HG03457 (cell line): ENCODE measurements around the gene LCE6A.

Source experiments
- ATAC-seq: cut with Tn5 transposase; IDR thresholded peaks from one replicate; pipeline ENCODE4 v1.9.1; 2021; ENCODE audit warnings: moderate number of reproducible peaks; ENCODE audit not compliant: unreplicated experiment

LCE6A gene

DNA sequence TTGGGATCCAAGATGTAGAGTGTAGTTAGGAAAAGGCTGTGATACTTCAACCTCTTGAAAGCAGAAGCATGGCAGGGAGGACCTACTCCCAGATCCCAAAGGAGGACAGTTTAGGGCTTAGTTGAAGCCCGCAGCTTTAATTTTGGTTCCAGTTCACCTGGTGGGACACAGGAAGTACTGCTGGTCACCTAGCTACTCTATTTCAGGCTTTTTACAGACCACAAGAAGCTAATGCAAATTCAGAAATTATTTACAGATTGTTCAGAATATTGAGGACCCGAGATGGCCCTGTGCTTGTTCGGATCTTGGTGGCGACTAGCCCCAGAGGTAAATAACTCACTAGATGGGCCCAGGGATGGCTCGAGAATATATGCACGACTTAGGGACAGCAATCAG, 29.1 kb downstream of the LCE6A start:
- no peak for ATAC-seq

DNA sequence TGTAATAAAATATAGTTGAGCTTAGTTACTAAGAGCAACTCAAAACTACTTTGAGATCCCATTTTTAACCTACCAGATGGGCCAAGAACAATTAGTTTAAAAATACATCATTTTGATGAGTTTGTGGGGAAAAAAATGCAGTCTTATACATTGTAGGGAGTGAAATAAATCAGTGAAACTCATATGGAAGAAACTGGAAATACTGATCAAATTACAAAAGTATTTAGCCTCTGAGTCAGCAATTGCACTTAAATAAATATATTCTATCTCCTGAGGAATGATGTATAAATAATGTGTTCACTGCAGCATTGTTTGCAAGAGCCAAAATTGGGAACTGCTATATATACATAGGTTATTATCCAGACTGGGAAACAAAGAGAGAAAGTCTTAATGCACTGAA, 30.8 kb downstream of the LCE6A start:
- no peak for ATAC-seq

- no peak for ATAC-seq
Observed at GRCh38 chr1:152876827-152877226, 34.2 kb downstream of the LCE6A start.

- no peak for ATAC-seq
Observed at GRCh38 chr1:152878042-152878441, 35.4 kb downstream of the LCE6A start, which contains the start of gene SMCP. SMCP (plus strand) TSS chr1:152878322; CDS start chr1:152884423, 6,101 bp downstream.

DNA sequence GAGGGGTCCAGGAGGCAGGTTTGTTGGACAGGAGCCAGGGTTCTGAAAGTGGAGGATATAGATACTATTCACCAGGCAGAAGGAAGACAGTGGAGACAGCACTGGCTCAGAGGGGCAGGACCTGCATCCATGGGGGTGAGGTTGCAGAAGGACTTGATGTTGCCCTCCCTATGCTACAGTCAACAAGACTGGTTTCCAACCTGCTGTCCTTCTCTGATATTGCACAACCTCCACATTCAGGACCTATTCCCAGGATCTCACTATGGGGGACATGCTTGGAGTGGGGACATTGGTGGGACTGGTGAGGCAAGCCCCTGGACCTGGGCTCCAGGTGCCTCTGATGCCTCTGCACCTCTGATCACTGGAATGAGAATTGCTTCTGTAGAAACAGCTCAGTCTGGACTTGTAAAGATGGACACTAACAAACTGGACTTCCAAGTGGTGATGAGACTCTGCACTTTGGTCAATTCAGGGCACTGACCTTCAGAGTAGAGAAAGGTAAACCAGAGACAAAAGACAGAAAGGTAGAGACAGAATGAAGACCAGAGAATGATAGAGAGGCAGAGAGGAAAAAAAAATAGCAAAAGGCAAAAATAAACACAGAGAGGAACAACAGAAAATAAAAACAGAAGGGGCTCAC, 37.0 kb downstream of the LCE6A start:
- no peak for ATAC-seq

DNA sequence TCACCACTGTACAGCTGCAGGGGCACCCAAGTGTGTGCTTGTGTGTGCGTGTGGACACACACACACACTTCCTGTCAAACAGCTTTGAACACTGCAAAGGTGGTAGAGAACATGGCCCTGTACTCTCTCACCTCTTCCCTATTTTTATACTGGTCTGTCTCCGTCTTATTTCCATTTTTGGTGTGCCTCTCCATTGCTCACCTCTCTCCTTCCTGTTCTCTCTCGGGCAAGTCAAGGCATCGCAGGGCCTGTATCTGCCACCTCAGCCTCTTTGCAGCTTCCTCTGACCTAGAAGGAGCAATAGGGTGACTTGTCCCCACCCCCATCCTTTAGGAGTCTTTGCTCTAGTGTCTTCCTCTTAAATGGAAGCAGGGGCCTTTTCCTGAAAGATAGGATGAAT, 37.7 kb downstream of the LCE6A start:
- no peak for ATAC-seq

DNA sequence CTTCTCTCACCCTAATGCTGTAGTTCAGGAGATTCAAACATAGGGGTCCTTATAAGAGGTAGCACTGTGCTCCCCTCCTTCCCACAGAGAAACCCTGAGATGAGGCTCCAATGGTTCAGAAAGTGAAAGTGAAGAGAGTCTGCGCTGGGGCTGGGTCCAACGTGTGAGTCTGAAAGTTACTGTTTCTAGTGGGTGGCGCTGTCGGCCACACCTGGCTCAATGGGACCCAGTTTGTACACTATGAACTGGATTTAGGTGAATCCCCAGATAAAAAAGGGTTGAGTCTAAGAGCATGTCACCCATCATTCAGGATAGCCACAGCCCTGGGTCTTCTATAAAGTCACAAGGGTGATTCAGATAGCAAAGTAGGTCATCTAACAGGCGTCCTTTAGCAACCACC, 38.3 kb downstream of the LCE6A start:
- ATAC-seq = no peak

- ATAC-seq = no peak
Observed at GRCh38 chr1:152884085-152884484, 41.4 kb downstream of the LCE6A start.

DNA sequence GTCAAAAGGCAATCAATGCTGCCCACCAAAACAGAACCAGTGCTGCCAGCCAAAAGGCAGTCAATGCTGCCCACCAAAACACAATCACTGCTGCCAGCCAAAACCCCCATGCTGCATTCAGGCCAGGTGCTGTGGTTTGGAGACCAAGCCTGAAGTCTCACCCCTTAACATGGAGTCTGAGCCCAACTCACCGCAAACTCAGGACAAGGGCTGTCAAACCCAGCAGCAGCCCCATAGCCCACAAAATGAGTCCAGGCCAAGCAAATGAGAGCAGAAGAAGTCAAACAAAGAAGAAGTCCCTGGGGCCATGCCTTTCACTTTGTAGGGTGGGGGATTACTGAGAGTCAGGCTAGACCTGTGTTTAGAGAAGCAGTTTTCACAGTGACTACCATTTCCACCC, 41.9 kb downstream of the LCE6A start:
- no peak for ATAC-seq

GRCh38 chr1:152884966-152885624, 42.4 kb downstream of the LCE6A start:
- ATAC-seq = no peak

DNA sequence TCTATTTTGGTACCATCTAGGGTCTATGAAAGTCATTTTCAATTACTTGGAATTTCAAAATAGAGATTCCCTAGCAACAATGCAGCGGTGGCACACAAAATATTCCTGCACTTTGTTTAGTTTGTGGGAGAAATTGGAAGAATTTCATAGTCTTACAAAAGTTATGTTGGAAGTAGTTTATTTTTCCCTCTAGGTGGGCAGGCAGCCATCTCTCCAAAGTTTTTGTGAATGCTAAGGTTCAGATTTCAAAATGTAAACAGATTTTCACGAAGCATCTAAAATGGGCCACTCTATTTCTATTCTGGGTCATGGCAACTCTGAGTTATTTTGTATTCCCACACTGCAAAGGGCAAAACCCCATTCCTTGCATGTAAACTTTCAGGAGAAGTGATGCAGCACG, 43.4 kb downstream of the LCE6A start:
- ATAC-seq = no peak

GRCh38 chr1:152886758-152887409, 44.2 kb downstream of the LCE6A start:
- no peak for ATAC-seq

DNA sequence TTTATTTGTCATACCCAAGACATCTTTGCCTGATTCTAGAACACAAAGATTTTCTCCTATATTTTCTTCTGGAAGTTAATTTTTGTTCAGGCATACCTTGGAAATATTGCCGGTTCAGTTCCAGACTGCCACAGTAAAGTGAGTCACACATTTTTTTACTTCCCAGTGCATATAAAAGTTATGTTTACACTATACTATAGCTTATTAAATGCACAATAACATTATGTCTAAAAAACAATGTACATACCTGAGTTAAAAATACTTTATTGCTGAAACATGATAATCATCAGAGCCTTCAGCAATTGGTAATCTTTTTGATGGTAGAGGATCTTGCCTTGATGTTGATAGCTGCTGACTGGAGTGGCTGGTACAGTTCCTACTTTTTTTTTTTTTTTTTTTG, 45.5 kb downstream of the LCE6A start:
- ATAC-seq = no peak
